Immature natural killer cell (primary cell): ENCODE results near the gene LYVE1. TPM values are rescaled to one million over a fixed set of nuclear protein-coding genes. Genes with fewer than 3 reads are reported as not detected.
"Not testable (repeated sequence)": the region's sequence is repeated elsewhere in the genome, so short reads cannot be mapped to it uniquely, and the experiment has no call there.

ENCODE experiments used
- DNase-seq, 3 donors: peaks; one replicate each; pipeline ENCODE4 v3.0.0; 2022; ENCODE audit warnings: mixed read lengths in 1 of 3
- H3K27ac Mint-ChIP-seq, 6 donors: one replicate each; pipeline ENCODE4 v1.8.0; 2020; ENCODE audit warnings: mixed read lengths in 6 of 6, mild to moderate bottlenecking in 5 of 6, inconsistent platforms in 4 of 6, moderate library complexity in 3 of 6
- H3K27me3 Mint-ChIP-seq, 3 donors: one replicate each; pipeline ENCODE4 v1.8.0; 2020 to 2021; ENCODE audit warnings: low read depth in 3 of 3, mild to moderate bottlenecking in 3 of 3, mixed read lengths in 3 of 3, moderate library complexity in 3 of 3, inconsistent platforms in 1 of 3
- H3K36me3 Mint-ChIP-seq, 3 donors: one replicate each; pipeline ENCODE4 v1.8.0; 2020; ENCODE audit warnings: mixed read lengths in 3 of 3, inconsistent platforms in 2 of 3, mild to moderate bottlenecking in 2 of 3
- H3K4me1 Mint-ChIP-seq, 2 donors: one replicate each; pipeline ENCODE4 v1.8.0; 2020; ENCODE audit warnings: inconsistent platforms in 2 of 2, mild to moderate bottlenecking in 2 of 2, mixed read lengths in 2 of 2, moderate library complexity in 1 of 2
- H3K4me3 Mint-ChIP-seq, 5 donors: one replicate each; pipeline ENCODE4 v1.8.0; 2020; ENCODE audit warnings: mild to moderate bottlenecking in 5 of 5, mixed read lengths in 5 of 5, inconsistent platforms in 3 of 5, moderate library complexity in 3 of 5
- H3K9me3 Mint-ChIP-seq, 6 donors: one replicate each; pipeline ENCODE4 v1.8.0; 2020; ENCODE audit warnings: mild to moderate bottlenecking in 6 of 6, mixed read lengths in 6 of 6, inconsistent platforms in 4 of 6, moderate library complexity in 3 of 6
- polyA plus RNA-seq, 3 donors: library from polyadenylated mRNA; unstranded; fragments of 300-500 nt; fragmentation: Illumina TruSeq; gene quantifications; one replicate each; pipeline ENCODE4 v1.2.3, GENCODE V29; 2021

Gene LYVE1
- polyA plus RNA-seq, 3 donors from 2014 or later: not detected

- H3K9me3 Mint-ChIP-seq: no peaks in the 10 kb centered on the region
- peaks cover 0 to 9% of the 10 kb centered on the region in 2 donors for H3K4me1 Mint-ChIP-seq
- no peak overlapping the region for H3K4me3 Mint-ChIP-seq
Measured at GRCh38 chr11:10601837-10602236, 33.4 kb upstream of the LYVE1 start.

GRCh38 chr11:10600570-10601248 is 32.2 kb upstream of the LYVE1 start:
- Mint-ChIP-seq H3K36me3 (no peaks in the 10 kb centered on the region), H3K27ac (no peak overlapping the region), H3K4me1 (no peaks in the 10 kb centered on the region), H3K9me3 (no peaks in the 10 kb centered on the region), H3K27me3 (peaks cover 0 to 3% (median 0%) of the 10 kb centered on the region in 3 donors), H3K4me3 (no peak overlapping the region)
- no peak for DNase-seq

More at GRCh38 chr11:10601837-10602236, 33.4 kb upstream of the LYVE1 start:
- Mint-ChIP-seq H3K36me3 (no peaks in the 10 kb centered on the region), H3K27ac (no peak overlapping the region), H3K27me3 (no peaks in the 10 kb centered on the region)
- DNase-seq: no peak

GRCh38 chr11:10599388-10600175 is 31.1 kb upstream of the LYVE1 start:
- H3K4me3 Mint-ChIP-seq: no peak overlapping the region
- no peaks in the 10 kb centered on the region for H3K9me3 Mint-ChIP-seq
- no peaks in the 10 kb centered on the region for H3K36me3 Mint-ChIP-seq
- no peak overlapping the region for H3K27ac Mint-ChIP-seq
- H3K27me3 Mint-ChIP-seq: peaks cover 0 to 3% (median 0%) of the 10 kb centered on the region in 3 donors
- no peaks in the 10 kb centered on the region for H3K4me1 Mint-ChIP-seq
- DNase-seq: no peak

- no peak for DNase-seq
- no peaks in the 10 kb centered on the region for H3K4me1 Mint-ChIP-seq
- H3K27me3 Mint-ChIP-seq: peaks cover 0 to 3% (median 0%) of the 10 kb centered on the region in 3 donors
- no peaks in the 10 kb centered on the region for H3K9me3 Mint-ChIP-seq
- H3K4me3 Mint-ChIP-seq: no peak overlapping the region
- no peaks in the 10 kb centered on the region for H3K36me3 Mint-ChIP-seq
- H3K27ac Mint-ChIP-seq: no peak overlapping the region
Measured at GRCh38 chr11:10598816-10599215, 30.4 kb upstream of the LYVE1 start.

- Mint-ChIP-seq H3K4me3 (no peak overlapping the region), H3K27me3 (peaks cover 0 to 3% (median 3%) of the 10 kb centered on the region in 3 donors), H3K4me1 (no peaks in the 10 kb centered on the region), H3K9me3 (no peaks in the 10 kb centered on the region), H3K36me3 (no peaks in the 10 kb centered on the region), H3K27ac (no peak overlapping the region)
- no peak for DNase-seq
Measured at GRCh38 chr11:10597877-10598351, 29.4 kb upstream of the LYVE1 start.

GRCh38 chr11:10595840-10596239 is 27.4 kb upstream of the LYVE1 start:
- H3K9me3 Mint-ChIP-seq, H3K36me3 Mint-ChIP-seq, H3K4me3 Mint-ChIP-seq, H3K27ac Mint-ChIP-seq, H3K27me3 Mint-ChIP-seq, H3K4me1 Mint-ChIP-seq, DNase-seq: not testable (repeated sequence)

GRCh38 chr11:10594407-10594806 is 25.9 kb upstream of the LYVE1 start:
- no peak overlapping the region for H3K27ac Mint-ChIP-seq
- H3K36me3 Mint-ChIP-seq: no peaks in the 10 kb centered on the region
- peaks cover 0 to 5% (median 5%) of the 10 kb centered on the region in 3 donors for H3K27me3 Mint-ChIP-seq
- no peaks in the 10 kb centered on the region for H3K4me1 Mint-ChIP-seq
- no peak overlapping the region for H3K4me3 Mint-ChIP-seq
- no peak for DNase-seq
- H3K9me3 Mint-ChIP-seq: no peaks in the 10 kb centered on the region

GRCh38 chr11:10592331-10592730 is 23.9 kb upstream of the LYVE1 start:
- Mint-ChIP-seq H3K9me3 (no peaks in the 10 kb centered on the region), H3K4me1 (peaks cover 0 to 2% of the 10 kb centered on the region in 2 donors), H3K27me3 (peaks cover 0 to 5% (median 5%) of the 10 kb centered on the region in 3 donors), H3K4me3 (no peak overlapping the region), H3K27ac (no peak overlapping the region), H3K36me3 (no peaks in the 10 kb centered on the region)
- no peak for DNase-seq

GRCh38 chr11:10591741-10592140 is 23.3 kb upstream of the LYVE1 start:
- Mint-ChIP-seq H3K27ac (no peak overlapping the region), H3K36me3 (no peaks in the 10 kb centered on the region), H3K4me3 (no peak overlapping the region), H3K9me3 (no peaks in the 10 kb centered on the region), H3K27me3 (peaks cover 0 to 5% (median 5%) of the 10 kb centered on the region in 3 donors), H3K4me1 (peaks cover 0 to 2% of the 10 kb centered on the region in 2 donors)
- DNase-seq: no peak

- Mint-ChIP-seq H3K4me1 (peaks cover 0 to 2% of the 10 kb centered on the region in 2 donors), H3K4me3 (no peak overlapping the region), H3K36me3 (no peaks in the 10 kb centered on the region), H3K9me3 (no peaks in the 10 kb centered on the region), H3K27me3 (peaks cover 0 to 5% (median 2%) of the 10 kb centered on the region in 3 donors), H3K27ac (no peak overlapping the region)
- no peak for DNase-seq
Measured at GRCh38 chr11:10590218-10590915, 21.9 kb upstream of the LYVE1 start.

GRCh38 chr11:10588904-10589303 is 20.4 kb upstream of the LYVE1 start:
- Mint-ChIP-seq H3K36me3 (no peaks in the 10 kb centered on the region), H3K4me1 (peaks cover 0 to 2% of the 10 kb centered on the region in 2 donors), H3K9me3 (no peaks in the 10 kb centered on the region), H3K27me3 (peaks cover 0 to 5% (median 2%) of the 10 kb centered on the region in 3 donors), H3K27ac (no peak overlapping the region), H3K4me3 (no peak overlapping the region)
- no peak for DNase-seq

GRCh38 chr11:10587995-10588394 is 19.5 kb upstream of the LYVE1 start:
- no peak overlapping the region for H3K4me3 Mint-ChIP-seq
- no peak overlapping the region for H3K27ac Mint-ChIP-seq
- H3K9me3 Mint-ChIP-seq: no peaks in the 10 kb centered on the region
- no peak for DNase-seq
- no peaks in the 10 kb centered on the region for H3K36me3 Mint-ChIP-seq
- H3K4me1 Mint-ChIP-seq: peaks cover 0 to 2% of the 10 kb centered on the region in 2 donors
- peaks cover 0 to 3% (median 2%) of the 10 kb centered on the region in 3 donors for H3K27me3 Mint-ChIP-seq

- Mint-ChIP-seq H3K4me1 (peaks cover 0 to 2% of the 10 kb centered on the region in 2 donors), H3K9me3 (no peaks in the 10 kb centered on the region), H3K27me3 (peaks cover 0 to 3% (median 2%) of the 10 kb centered on the region in 3 donors), H3K36me3 (no peaks in the 10 kb centered on the region), H3K27ac (no peak overlapping the region), H3K4me3 (no peak overlapping the region)
- no peak for DNase-seq
Measured at GRCh38 chr11:10587388-10587787, 18.9 kb upstream of the LYVE1 start.

GRCh38 chr11:10584071-10584501 is 15.6 kb upstream of the LYVE1 start:
- H3K36me3 Mint-ChIP-seq: no peaks in the 10 kb centered on the region
- H3K4me1 Mint-ChIP-seq: peaks cover 0 to 2% of the 10 kb centered on the region in 2 donors
- H3K9me3 Mint-ChIP-seq: no peaks in the 10 kb centered on the region
- no peak overlapping the region for H3K27ac Mint-ChIP-seq
- H3K27me3 Mint-ChIP-seq: peaks cover 0 to 3% (median 2%) of the 10 kb centered on the region in 3 donors
- no peak for DNase-seq
- H3K4me3 Mint-ChIP-seq: no peak overlapping the region
